PC-9 (cell line): Measurements from ENCODE around the gene OXSR1.

Experiments
- CTCF ChIP-seq: fragments of 200-600 bp; sonication (generic); conservative IDR thresholded peaks from 2 replicates; pipeline ENCODE4 v1.6.1; 2017; ENCODE audit warnings: mixed run types, antibody characterized with exemption, mild to moderate bottlenecking, moderate library complexity
- EZH2 ChIP-seq: fragments of 200-600 bp; sonication (generic); IDR thresholded peaks from 2 replicates; pipeline ENCODE4 v1.8.0; 2017; ENCODE audit warnings: antibody characterized with exemption, low read depth

GRCh38 chr3:38149708-38150107, 15.6 kb upstream of the OXSR1 start:
- TF ChIP-seq CTCF: no peak
- no peak for TF ChIP-seq EZH2
